ENCODE measurements around the gene BRICD5. TPM values are rescaled to one million over a fixed set of nuclear protein-coding genes. Genes with fewer than 3 reads are reported as not detected.

BRICD5 gene
- total RNA-seq, 1 donor from 2014 or later = 10.1 TPM

- TF ChIP-seq CTCF (conservative IDR thresholded peaks at IDR 0.05; ENCODE audit: low read depth, low read length) = no peak
- H3K4me3 ChIP-seq (ENCODE audit: low read depth, low read length) = no peak overlapping the region
- DNase-seq (ENCODE audit: low read depth) = no peak
Observed at GRCh38 chr16:2172688-2173335, 37.9 kb downstream of the BRICD5 start.

GRCh38 chr16:2171601-2172178 is 39.0 kb downstream of the BRICD5 start:
- TF ChIP-seq CTCF (conservative IDR thresholded peaks at IDR 0.05; ENCODE audit: low read depth, low read length) = no peak
- H3K4me3 ChIP-seq (ENCODE audit: low read depth, low read length) = no peak overlapping the region
- DNase-seq (ENCODE audit: low read depth) = no peak

GRCh38 chr16:2170587-2171435 is 39.9 kb downstream of the BRICD5 start:
- TF ChIP-seq CTCF (conservative IDR thresholded peaks at IDR 0.05; ENCODE audit: low read depth, low read length) = no peak
- DNase-seq (ENCODE audit: low read depth) = no peak

GRCh38 chr16:2170080-2170479 is 40.6 kb downstream of the BRICD5 start:
- DNase-seq (ENCODE audit: low read depth) = no peak
- H3K4me3 ChIP-seq (ENCODE audit: low read depth, low read length) = no peak overlapping the region
- TF ChIP-seq CTCF (conservative IDR thresholded peaks at IDR 0.05; ENCODE audit: low read depth, low read length) = no peak

More at GRCh38 chr16:2170587-2171435, 39.9 kb downstream of the BRICD5 start:
- no peak overlapping the region for H3K4me3 ChIP-seq (ENCODE audit: low read depth, low read length)

- H3K4me3 ChIP-seq (ENCODE audit: low read depth, low read length) = no peak overlapping the region
- no peak for TF ChIP-seq CTCF (conservative IDR thresholded peaks at IDR 0.05; ENCODE audit: low read depth, low read length)
- no peak for DNase-seq (ENCODE audit: low read depth)
Observed at GRCh38 chr16:2167068-2167638, 43.5 kb downstream of the BRICD5 start.

GRCh38 chr16:2166263-2167067 is 44.2 kb downstream of the BRICD5 start:
- no peak overlapping the region for H3K4me3 ChIP-seq (ENCODE audit: low read depth, low read length)
- DNase-seq (ENCODE audit: low read depth) = no peak
- TF ChIP-seq CTCF (conservative IDR thresholded peaks at IDR 0.05; ENCODE audit: low read depth, low read length) = no peak

All from epithelial cell of proximal tubule (primary cell).